NCI-H2081 treated with DMSO at 0.1 percent for 48 hours (cell line): Measurements from ENCODE around the gene ST8SIA2.

Source experiments
- DNase-seq: peaks from one replicate; lab custom pipeline; 2025; lab: John Stamatoyannopoulos, UW

ST8SIA2 gene

GRCh38 chr15:92393071-92393979, at the start of gene ST8SIA2:
ST8SIA2 (plus strand) TSS chr15:92393881; CDS start chr15:92394065, 184 bp downstream.
- no peak for DNase-seq

DNA sequence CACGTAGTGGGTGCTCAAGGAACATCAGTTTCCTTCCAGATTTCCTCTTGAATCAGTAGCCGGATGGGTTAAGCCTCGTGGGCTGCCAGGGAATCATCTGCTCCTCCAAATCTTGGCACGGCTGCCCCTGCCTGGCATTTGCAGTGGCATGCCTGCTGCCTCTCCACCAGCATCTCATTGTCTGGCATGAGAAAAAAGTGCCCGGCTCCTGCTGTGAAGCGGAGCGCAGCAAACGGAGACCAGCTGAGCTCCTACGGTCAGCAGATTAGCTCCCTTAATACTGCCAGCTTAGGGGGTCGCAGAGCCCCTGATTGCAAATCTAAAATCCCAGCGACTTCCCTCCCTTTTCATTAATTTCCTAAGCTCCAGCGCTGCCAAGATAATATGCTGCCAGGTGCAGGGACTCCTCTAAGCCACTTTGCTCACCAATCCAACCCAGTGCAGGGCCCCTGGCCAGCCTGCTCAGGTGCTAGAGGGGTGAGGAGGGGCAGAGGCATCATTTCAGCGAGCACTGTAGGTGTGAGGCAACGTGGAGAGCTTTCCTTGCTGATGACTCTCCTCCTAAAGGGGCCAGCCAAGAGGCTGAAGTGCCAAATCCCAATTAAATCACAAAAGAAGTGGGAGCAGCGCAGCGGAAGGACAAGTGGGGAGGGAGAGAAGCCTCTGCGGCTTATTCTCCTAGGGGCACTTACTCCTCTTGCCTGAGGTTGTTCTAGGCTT, 49.6 kb upstream of the ST8SIA2 start:
- no peak for DNase-seq

DNA sequence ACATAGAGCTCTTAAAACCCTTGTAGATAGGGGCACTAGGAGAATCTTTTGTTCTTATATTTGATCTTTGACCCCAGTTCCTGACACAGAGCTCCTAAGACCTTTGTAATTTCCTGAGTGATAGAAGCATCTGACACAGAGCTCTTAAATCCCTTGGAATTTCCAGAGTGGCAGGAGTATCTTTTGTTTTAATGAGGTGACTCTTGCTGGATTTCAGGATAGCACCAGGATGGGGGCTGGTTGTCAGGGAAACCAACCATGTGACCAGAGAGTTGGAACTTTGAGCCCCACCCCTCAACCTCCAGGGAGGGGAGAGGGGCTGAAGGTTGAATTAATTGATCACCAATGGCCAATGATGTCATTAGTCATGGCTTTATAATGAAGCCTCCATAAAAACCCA, 47.6 kb upstream of the ST8SIA2 start:
- DNase-seq, result no peak

DNA sequence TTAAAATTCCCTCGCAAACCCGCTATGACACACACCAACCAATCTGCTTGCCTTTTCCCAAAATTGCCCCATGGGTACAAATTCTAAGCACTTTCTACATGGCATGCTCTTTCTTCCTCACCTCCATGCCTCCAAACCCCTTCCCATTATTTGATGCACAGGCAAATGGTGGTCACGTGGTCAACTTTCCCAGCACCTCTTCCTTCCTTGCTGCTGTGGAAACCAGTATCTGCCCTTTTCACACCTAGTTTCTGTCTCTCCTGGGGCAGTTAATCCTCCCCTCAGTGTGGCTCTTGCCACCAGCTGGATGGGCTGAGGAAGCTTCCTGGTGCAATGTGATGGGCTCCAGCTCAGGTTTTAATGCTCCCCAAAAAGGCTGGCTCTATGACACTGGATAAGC, 38.4 kb upstream of the ST8SIA2 start:
- no peak for DNase-seq

DNA sequence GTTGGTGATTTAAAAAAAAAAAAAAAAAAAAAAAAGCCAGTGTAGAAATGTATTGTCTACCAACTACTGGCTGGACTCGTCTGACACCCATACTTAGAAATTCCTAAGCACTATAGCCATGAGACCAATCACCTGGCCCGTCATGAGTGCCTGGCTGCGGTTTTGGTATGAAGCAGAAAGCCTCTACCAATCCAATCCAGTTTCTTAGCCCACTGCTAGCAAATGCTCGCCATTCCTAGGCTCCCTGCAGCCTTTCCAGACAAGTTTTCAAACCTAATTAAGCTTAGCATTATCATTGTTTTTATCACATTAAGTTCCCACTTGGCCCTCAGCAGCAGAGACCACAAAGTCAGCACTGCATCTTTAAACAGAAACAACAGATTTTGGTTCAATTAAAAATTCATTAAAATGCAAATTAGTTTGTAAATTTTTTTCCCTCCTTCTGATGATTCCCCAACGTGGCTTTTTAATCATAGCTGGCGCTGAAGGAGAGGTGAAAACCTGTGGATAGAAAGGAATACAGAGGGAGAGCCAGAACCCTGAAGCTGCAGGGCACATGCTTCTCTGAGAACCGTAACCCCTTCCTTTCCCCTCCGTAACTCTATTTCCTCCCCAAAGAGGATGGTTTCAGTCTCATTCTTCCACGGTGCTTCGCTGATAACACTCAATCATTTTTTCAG, 32.2 kb upstream of the ST8SIA2 start:
- no peak for DNase-seq

GRCh38 chr15:92362001-92362350, 31.7 kb upstream of the ST8SIA2 start:
- DNase-seq, result no peak

DNA sequence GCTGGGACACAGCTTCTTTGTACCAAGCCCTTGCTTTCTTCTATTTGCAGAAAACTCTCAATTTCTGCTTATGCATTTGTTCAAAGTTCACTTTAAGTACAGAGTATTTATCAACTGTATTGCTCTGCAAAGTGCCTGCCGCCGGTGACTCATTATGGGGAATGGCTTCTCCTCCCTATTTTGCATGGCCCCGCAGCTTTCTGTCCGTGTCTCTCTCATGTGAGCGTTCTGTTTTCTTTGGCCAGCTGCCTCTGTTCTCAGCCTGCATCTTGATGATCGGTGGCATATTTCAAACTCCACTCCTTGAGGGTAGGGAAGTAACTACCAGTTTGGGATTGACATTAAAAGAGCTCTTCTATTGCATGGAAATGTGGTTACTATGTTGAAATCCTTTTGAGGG, 28.6 kb upstream of the ST8SIA2 start:
- DNase-seq, result no peak

DNA sequence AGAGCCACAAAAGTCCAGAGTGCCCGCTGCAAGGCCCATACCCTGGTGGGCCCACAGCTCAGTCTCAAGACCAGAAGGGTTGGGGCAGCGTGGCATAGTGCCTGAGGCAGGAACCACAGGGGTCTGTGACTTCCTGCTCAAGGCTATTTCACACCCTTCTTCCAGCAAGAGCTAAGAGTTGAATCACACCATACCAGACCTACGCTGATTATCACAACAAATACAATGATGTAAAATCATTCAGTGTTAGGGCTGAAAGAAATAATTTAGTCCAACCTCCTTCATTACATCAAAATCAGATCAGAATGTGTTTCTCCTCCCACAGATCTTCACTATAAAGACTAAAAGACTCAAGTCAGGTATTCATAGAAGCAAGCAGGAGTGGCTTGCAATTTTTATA, 27.8 kb upstream of the ST8SIA2 start:
- DNase-seq, result no peak

DNA sequence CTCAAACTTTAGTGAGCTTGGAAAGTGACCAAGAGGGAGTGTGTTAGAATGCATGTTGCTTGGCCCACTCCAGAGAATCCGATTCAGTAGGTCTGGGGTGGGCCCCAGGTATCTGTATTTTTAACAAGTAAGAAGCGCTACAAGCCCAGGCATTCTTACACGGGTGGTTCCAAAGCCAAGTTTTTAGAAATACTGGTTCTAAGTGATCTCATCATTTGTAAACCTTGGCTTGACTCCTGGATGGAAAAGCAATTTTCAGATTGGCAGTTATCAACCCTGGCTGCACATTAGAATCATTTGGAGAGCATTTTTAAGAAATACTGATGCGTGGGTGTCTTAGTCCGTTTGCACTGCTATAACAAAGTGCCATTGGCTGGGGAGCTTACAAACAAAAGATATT, 27.3 kb upstream of the ST8SIA2 start:
- DNase-seq, result no peak

DNA sequence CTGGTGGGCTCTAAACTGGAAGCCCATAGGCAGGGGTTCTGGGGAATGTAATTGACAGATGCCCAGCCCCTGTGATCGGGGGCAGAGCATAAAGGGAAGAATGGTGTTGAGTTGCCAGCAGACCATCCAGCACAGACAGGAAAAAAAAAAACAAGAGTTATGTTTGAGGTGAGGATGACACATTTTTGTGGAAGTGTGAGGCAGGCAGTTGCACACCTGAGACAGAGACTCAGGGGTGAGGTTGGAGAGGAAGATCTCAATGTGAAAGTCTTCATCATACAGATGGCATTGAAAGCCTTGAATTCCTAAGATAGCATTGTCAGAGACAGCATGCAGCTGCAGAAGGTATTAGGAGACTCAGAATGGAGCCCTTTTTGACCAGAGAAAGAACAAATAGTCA, 18.6 kb upstream of the ST8SIA2 start:
- no peak for DNase-seq

GRCh38 chr15:92376109-92376508, 17.6 kb upstream of the ST8SIA2 start:
- no peak for DNase-seq

DNA sequence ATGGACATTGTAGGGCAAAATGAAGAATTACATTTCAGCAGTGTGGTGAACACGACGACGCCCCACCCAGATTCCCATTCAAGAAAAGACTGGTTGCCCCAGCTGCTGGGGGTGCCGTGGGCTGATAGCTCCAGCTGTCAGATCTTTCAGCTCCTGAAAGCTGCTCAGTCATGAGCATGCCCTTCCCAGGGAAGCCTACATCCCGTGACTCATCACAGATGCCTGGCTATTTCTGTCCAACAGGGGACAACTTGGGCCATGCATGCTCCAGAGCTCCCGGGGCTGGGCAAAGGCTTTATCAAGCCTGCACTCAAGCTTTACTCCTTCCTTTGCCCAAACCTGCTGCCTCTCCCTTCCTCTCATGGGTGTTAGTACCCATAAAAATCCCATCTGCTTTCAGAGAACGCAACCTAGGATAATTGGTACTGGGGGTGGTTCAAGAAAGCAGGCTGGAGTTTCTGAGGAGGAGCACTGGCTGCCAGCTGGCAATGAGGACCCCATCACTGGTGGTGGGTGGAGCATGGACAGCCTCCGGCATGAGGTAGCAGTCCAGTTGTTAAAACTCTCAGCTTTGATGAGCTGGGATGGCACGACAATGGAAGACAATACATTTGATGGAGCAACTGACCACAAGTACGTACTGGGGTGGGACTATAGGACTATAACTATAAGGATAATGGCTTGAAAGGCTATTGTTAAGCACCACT, 16.4 kb upstream of the ST8SIA2 start:
- DNase-seq, result no peak

DNA sequence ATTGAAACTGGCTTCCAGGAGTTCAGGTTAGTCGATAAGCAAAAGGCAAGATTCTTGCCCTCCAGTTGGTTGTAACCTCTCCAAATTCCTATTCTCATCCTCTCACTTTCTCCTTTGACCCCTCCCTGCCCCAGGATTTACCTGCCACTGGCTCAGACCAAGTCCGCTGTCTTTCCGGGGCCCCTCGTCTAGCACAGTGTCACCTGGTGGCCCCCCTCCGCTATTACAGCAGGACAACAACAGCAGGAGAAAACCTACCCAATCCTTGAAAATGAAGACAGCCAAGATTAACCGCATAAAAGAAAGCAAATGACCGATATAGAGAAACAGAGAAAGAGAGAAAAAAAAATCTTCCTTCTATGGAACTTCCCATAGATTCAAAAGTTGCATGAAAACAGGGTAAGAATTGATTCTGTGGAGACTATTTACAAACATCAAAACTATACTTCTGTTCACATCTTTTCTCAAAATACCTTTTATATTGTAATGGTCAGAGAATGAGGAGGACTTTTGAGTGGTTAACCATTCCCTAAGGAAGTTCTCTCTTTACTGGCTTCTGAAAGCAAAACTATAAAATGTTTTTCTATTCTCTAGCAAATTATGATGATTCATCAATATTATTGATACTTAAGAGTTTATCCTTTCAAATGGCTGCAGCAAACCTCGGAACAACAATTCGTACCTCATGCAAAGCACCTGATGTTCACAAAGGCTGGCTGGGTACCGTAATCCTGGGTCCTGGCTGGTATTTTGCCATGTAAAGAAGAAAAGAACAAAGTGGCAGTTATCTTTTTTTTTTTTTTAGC, 10.0 kb upstream of the ST8SIA2 start:
- DNase-seq, result no peak

DNA sequence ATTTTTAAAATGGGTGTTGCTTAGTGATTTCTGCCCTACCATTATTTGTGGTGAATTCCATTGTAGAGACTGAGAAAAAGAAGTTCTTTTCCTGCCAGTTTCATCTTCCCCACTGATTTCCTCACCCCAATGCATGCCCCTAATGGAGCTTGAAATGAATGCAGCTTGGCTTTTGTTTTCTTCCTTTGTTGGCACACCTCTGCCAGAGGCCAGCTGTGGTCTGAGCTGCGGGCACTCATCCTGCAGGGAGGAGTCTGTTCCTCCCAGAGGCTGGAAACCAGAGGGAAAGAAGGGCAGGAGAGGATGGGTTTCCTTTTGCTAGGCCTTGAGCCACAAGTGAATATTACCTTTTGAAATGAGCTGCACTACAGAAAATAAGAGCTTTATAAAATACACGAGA, 9.3 kb upstream of the ST8SIA2 start:
- no peak for DNase-seq

GRCh38 chr15:92385096-92385495, 8.6 kb upstream of the ST8SIA2 start:
- DNase-seq, result no peak

GRCh38 chr15:92391640-92392039, 2.0 kb upstream of the ST8SIA2 start:
- DNase-seq, result no peak

- no peak for DNase-seq
Observed at GRCh38 chr15:92392462-92392861, 1.2 kb upstream of the ST8SIA2 start.

DNA sequence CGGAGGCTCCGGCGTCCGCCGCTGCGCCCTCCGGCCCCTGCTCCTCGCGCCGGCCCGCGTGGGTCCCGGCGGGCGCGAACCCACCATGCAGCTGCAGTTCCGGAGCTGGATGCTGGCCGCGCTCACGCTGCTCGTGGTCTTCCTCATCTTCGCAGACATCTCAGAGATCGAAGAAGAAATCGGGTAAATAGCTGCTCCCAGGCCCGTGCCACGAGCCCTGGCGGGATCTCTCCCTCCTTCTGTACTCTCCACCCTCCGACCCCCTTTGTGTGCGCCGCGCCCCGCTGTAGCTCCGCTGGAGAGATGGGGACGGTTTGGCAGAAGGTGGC, 263 bp downstream of the ST8SIA2 start:
- DNase-seq, result no peak

- DNase-seq, result no peak
Observed at GRCh38 chr15:92394309-92395097, 822 bp downstream of the ST8SIA2 start.

DNA sequence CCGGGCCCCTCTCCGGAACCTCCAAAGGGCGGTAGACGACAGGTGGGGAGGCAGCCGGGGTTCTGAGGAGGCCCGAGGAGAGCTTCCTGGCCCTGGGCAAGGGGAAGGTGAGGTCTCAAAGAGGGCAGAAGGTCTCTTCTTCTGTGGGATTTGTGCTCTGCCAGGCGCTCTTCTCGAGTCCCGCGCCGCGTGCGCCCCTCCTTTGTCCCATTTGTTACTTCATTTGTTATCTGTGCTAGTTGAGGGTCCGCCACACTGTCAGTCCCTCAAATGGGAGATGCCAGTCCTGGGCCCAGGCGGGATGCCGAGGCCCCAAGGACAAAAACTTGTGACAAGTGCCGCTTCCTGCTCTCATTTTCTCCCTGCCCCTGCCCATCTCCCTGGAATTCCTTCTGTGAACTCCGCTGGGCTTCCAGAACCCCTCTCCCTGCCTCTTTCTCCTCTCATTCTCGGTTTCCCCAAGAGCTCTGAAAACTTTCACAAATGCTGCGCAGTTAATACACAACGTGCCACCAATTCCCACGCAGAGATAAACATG, 1.5 kb downstream of the ST8SIA2 start:
- DNase-seq, result no peak
